ENCODE data around the gene MADCAM1.

Gene MADCAM1

DNA sequence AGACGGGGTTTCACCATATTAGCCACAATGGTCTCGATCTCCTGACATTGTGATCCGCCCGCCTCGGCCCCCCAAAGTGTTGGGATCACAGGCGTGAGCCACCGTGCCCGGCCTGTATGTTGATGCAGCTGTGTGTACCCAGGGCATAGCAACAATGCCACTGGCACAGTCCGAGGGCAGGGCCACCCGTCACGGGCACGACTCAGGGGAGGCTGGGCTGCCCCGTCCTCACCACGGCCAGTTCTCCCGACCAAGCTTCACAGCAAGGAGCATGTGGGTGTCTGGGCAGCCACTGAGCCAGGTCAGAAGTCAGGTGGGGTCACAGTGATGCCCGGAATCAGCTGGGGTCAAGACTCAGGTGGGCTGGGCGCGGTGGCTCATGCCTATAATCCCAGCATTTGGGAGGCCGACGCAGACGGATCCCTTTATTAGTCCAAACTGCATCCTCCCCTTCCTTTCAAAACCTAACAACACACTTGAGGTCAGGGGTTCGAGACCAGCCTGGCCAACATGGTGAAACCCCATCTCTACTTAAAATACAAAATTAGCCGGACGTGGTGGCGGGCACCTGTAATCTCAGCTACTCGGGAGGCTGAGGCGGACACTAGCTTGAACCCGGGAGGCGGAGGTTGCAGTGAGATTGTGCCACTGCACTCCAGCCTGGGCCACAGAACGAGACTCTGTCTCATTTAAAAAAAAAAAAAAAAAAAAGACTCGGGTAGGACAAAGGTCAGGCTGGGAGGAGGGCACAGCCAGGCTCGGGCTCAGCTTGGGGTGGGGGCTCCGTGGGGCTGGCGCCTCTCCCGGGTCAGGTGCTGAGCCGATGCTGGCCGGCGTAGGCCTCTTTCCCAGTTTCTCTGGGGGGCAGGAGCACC lies 34.1 kb downstream of the MADCAM1 start:
- DNase-seq (ENCODE audit: extremely low read depth, insufficient read length): no peak
- H3K4me3 ChIP-seq (replicated peaks; ENCODE audit: low read depth, low read length): peak overlapping the region; percentile 82
- TF ChIP-seq, protein P1, sequence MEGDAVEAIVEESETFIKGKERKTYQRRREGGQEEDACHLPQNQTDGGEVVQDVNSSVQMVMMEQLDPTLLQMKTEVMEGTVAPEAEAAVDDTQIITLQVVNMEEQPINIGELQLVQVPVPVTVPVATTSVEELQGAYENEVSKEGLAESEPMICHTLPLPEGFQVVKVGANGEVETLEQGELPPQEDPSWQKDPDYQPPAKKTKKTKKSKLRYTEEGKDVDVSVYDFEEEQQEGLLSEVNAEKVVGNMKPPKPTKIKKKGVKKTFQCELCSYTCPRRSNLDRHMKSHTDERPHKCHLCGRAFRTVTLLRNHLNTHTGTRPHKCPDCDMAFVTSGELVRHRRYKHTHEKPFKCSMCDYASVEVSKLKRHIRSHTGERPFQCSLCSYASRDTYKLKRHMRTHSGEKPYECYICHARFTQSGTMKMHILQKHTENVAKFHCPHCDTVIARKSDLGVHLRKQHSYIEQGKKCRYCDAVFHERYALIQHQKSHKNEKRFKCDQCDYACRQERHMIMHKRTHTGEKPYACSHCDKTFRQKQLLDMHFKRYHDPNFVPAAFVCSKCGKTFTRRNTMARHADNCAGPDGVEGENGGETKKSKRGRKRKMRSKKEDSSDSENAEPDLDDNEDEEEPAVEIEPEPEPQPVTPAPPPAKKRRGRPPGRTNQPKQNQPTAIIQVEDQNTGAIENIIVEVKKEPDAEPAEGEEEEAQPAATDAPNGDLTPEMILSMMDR (IDR thresholded peaks at IDR 0.05; ENCODE audit: insufficient read depth, low read length, poor library complexity, severe bottlenecking): no peak
- H3K27me3 ChIP-seq (replicated peaks; ENCODE audit: control insufficient read depth, insufficient read depth, low read length): no peaks in the 10 kb centered on the region; the same call in 1 of the 2 replicates
- H3K36me3 ChIP-seq (ENCODE audit: control insufficient read depth, insufficient read depth, low read length): no peaks in the 10 kb centered on the region

DNA sequence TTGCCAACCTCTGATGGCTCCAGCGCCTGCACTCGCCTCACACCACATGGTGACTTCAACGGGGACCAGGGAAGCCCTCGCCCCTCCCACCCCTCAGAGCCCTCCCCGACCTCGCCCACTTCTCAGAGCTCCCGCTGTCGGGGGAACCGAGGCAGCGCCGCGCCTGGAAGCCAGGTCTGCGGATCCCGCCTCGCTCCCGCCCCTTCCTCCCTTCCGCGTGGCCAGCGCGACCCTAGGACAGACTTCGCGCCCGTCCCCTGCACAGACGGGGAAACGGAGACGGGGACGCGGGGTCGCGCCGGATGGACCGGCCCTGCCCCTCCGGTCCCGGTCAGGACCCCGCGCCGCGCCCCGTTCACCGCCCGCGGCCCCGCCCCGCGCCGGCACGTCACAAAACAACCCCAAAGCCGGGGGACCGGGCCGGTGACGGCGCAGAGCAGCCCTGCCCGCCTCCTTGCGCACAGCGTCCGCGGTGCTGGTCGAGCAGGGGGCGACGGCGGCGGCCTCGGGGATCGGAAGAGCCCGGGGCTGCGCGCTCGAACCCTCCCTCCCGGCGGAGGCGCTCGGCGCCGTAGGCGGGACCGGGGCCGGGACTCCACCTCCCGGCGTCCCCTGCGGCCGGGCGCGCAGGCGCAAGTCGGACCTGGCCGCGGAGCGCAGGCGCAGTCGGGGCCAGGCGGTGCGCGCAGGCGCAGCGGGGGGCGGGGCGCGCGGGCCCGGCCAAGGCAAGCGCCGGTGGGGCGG lies 34.9 kb downstream of the MADCAM1 start:
- no peaks in the 10 kb centered on the region for H3K27me3 ChIP-seq (replicated peaks; ENCODE audit: control insufficient read depth, insufficient read depth, low read length)
- H3K36me3 ChIP-seq (ENCODE audit: control insufficient read depth, insufficient read depth, low read length): no peaks in the 10 kb centered on the region; the same call in none of the 2 replicates
- H3K4me3 ChIP-seq (replicated peaks; ENCODE audit: low read depth, low read length): peak overlapping the region; percentile 82
- peak; percentile 89 for DNase-seq (ENCODE audit: extremely low read depth, insufficient read length)
- TF ChIP-seq, protein P1 (IDR thresholded peaks at IDR 0.05; ENCODE audit: insufficient read depth, low read length, poor library complexity, severe bottlenecking): no peak

- Histone ChIP-seq H3K27me3 (replicated peaks; ENCODE audit: control insufficient read depth, insufficient read depth, low read length) (no peaks in the 10 kb centered on the region), H3K4me3 (replicated peaks; ENCODE audit: low read depth, low read length) (peak within 1 kb of the TSS; percentile 92), H3K36me3 (ENCODE audit: control insufficient read depth, insufficient read depth, low read length) (peaks cover 5% of the 10 kb centered on the region)
- TF ChIP-seq, protein P1 (IDR thresholded peaks at IDR 0.05; ENCODE audit: insufficient read depth, low read length, poor library complexity, severe bottlenecking): no peak
- peak; percentile 53 for DNase-seq (ENCODE audit: extremely low read depth, insufficient read length)
Measured at GRCh38 chr19:531753-532560, 35.7 kb downstream of the MADCAM1 start, which contains the start of gene CDC34. Gene CDC34 (plus strand): TSS chr19:531760. CDS start chr19:531932, 172 bp downstream.

- TF ChIP-seq, protein P1 (IDR thresholded peaks at IDR 0.05; ENCODE audit: insufficient read depth, low read length, poor library complexity, severe bottlenecking): peak; percentile 50
- Histone ChIP-seq H3K27me3 (replicated peaks; ENCODE audit: control insufficient read depth, insufficient read depth, low read length) (no peaks in the 10 kb centered on the region), H3K36me3 (ENCODE audit: control insufficient read depth, insufficient read depth, low read length) (peaks cover 5% of the 10 kb centered on the region), H3K4me3 (replicated peaks; ENCODE audit: low read depth, low read length) (peak overlapping the region; percentile 92)
- DNase-seq (ENCODE audit: extremely low read depth, insufficient read length): peak; percentile 57
Measured at GRCh38 chr19:532561-533363, 36.5 kb downstream of the MADCAM1 start.
